Astrocyte (in vitro differentiated cells and primary cell): ENCODE data around the gene ZFP36L2. TPM values are rescaled to one million over a fixed set of nuclear protein-coding genes. Genes with fewer than 3 reads are reported as not detected.

ENCODE experiments used
- DNase-seq: peaks from one replicate; pipeline ENCODE4 v3.0.0-alpha.2; 2010; ENCODE audit warnings: low read depth
- FAIRE-seq: peaks from 2 replicates; lab custom pipeline; 2011; peaks lifted over from hg19 to GRCh38; lab: Jason Lieb, UNC
- H2AFZ ChIP-seq: 2 replicates; pipeline ENCODE4 v1.6.0; 2012; ENCODE audit warnings: low read depth, low read length, inconsistent platforms
- H3K27ac ChIP-seq: 2 replicates; pipeline ENCODE4 v1.5.1; 2011; ENCODE audit warnings: low read depth, low read length, inconsistent platforms
- H3K27me3 ChIP-seq: 2 replicates; pipeline ENCODE4 v1.6.0; 2011; ENCODE audit warnings: low read length, inconsistent platforms; ENCODE audit not compliant: insufficient read depth
- H3K36me3 ChIP-seq: 2 replicates; pipeline ENCODE4 v1.5.1; 2011; ENCODE audit warnings: low read length, inconsistent platforms; ENCODE audit not compliant: insufficient read depth
- H3K4me1 ChIP-seq: 2 replicates; pipeline ENCODE4 v1.5.1; 2011; ENCODE audit warnings: low read length, inconsistent platforms; ENCODE audit not compliant: insufficient read depth
- H3K4me2 ChIP-seq: 2 replicates; pipeline ENCODE4 v1.6.0; 2012; ENCODE audit warnings: low read length, inconsistent platforms
- H3K4me3 ChIP-seq: 2 replicates; pipeline ENCODE4 v1.5.1; 2011; ENCODE audit warnings: low read depth, mild to moderate bottlenecking, low read length, inconsistent platforms; ENCODE audit not compliant: insufficient read depth
- H3K79me2 ChIP-seq: 2 replicates; pipeline ENCODE4 v1.6.0; 2012; ENCODE audit warnings: mild to moderate bottlenecking, low read length, inconsistent platforms; ENCODE audit not compliant: insufficient read depth
- H3K9ac ChIP-seq: 2 replicates; pipeline ENCODE4 v1.6.0; 2012; ENCODE audit warnings: mild to moderate bottlenecking, low read length, inconsistent platforms
- H3K9me3 ChIP-seq: 2 replicates; pipeline ENCODE4 v1.5.1; 2012; ENCODE audit warnings: low read depth, mild to moderate bottlenecking, low read length, inconsistent platforms; ENCODE audit not compliant: insufficient read depth
- H4K20me1 ChIP-seq: 2 replicates; pipeline ENCODE4 v1.6.0; 2012; ENCODE audit warnings: low read length, inconsistent platforms; ENCODE audit not compliant: insufficient read depth
- H3K27ac Mint-ChIP-seq: one replicate; pipeline ENCODE4 v1.8.0; 2021; ENCODE audit warnings: mild to moderate bottlenecking, mixed read lengths; ENCODE audit not compliant: unreplicated experiment
- H3K27me3 Mint-ChIP-seq: one replicate; pipeline ENCODE4 v1.8.0; 2021; ENCODE audit warnings: low read depth, mixed read lengths; ENCODE audit not compliant: unreplicated experiment
- H3K36me3 Mint-ChIP-seq: one replicate; pipeline ENCODE4 v1.8.0; 2021; ENCODE audit warnings: low read depth, mixed read lengths; ENCODE audit not compliant: unreplicated experiment
- H3K4me1 Mint-ChIP-seq: one replicate; pipeline ENCODE4 v1.8.0; 2021; ENCODE audit warnings: low read depth, mixed read lengths; ENCODE audit not compliant: unreplicated experiment
- H3K4me3 Mint-ChIP-seq: one replicate; pipeline ENCODE4 v1.8.0; 2021; ENCODE audit warnings: mild to moderate bottlenecking, moderate library complexity, mixed read lengths; ENCODE audit not compliant: unreplicated experiment
- H3K9me3 Mint-ChIP-seq: one replicate; pipeline ENCODE4 v1.8.0; 2021; ENCODE audit warnings: mild to moderate bottlenecking, mixed read lengths; ENCODE audit not compliant: unreplicated experiment
- CTCF ChIP-seq: IDR thresholded peaks from 2 replicates; pipeline ENCODE4 v1.5.1; 2011; ENCODE audit warnings: low read depth, mild to moderate bottlenecking, inconsistent platforms, low read length, moderate library complexity; ENCODE audit not compliant: insufficient read depth
- EZH2 ChIP-seq: IDR thresholded peaks from 2 replicates; pipeline ENCODE4 v1.6.1; 2012; ENCODE audit warnings: mild to moderate bottlenecking, low read length, inconsistent platforms; ENCODE audit not compliant: insufficient read depth
- total RNA-seq: library from RNA; stranded (reverse); gene quantifications from 2 replicates; pipeline ENCODE4 v1.2.1, GENCODE V29; 2021

The ZFP36L2 gene
- total RNA-seq, 1 donor from 2014 or later, result 49.5 TPM

GRCh38 chr2:43217228-43218154 is 8.9 kb downstream of the ZFP36L2 start:
- Mint-ChIP-seq H3K4me3 (no peak overlapping the region), H3K27me3 (peaks cover 4% of the 10 kb centered on the region), H3K4me1 (peaks cover 40% of the 10 kb centered on the region), H3K36me3 (peaks cover 1% of the 10 kb centered on the region), H3K9me3 (no peaks in the 10 kb centered on the region), H3K27ac (peak overlapping the region; percentile 78)
- FAIRE-seq (no peak), DNase-seq (no peak)
- TF ChIP-seq EZH2, result no peak
- TF ChIP-seq CTCF, result no peak
- Histone ChIP-seq H3K27ac (peak overlapping the region; percentile 45), H3K4me2 (peak overlapping the region; percentile 91), H3K36me3 (no peaks in the 10 kb centered on the region), H4K20me1 (no peaks in the 10 kb centered on the region), H2AFZ (no peak overlapping the region), H3K4me3 (no peak overlapping the region), H3K9ac (peak overlapping the region; percentile 38), H3K9me3 (no peaks in the 10 kb centered on the region), H3K27me3 (no peaks in the 10 kb centered on the region), H3K4me1 (peaks cover 47% of the 10 kb centered on the region), H3K79me2 (peaks cover 6% of the 10 kb centered on the region)

- no peak for TF ChIP-seq CTCF
- TF ChIP-seq EZH2, result no peak
- Mint-ChIP-seq H3K36me3 (peaks cover 1% of the 10 kb centered on the region), H3K9me3 (no peaks in the 10 kb centered on the region), H3K27me3 (peaks cover 6% of the 10 kb centered on the region), H3K27ac (no peak overlapping the region), H3K4me3 (no peak overlapping the region), H3K4me1 (peaks cover 31% of the 10 kb centered on the region)
- H3K27ac ChIP-seq, result no peak overlapping the region
- no peak for DNase-seq
- H4K20me1 ChIP-seq, result no peaks in the 10 kb centered on the region
- H2AFZ ChIP-seq, result no peak overlapping the region
- no peak overlapping the region for H3K4me2 ChIP-seq
- no peak for FAIRE-seq
- no peak overlapping the region for H3K4me3 ChIP-seq
- H3K79me2 ChIP-seq, result no peaks in the 10 kb centered on the region
- H3K4me1 ChIP-seq, result peaks cover 39% of the 10 kb centered on the region
- no peak overlapping the region for H3K9ac ChIP-seq
- H3K27me3 ChIP-seq, result no peaks in the 10 kb centered on the region
- H3K36me3 ChIP-seq, result no peaks in the 10 kb centered on the region
- no peaks in the 10 kb centered on the region for H3K9me3 ChIP-seq
Measured at GRCh38 chr2:43216629-43217028, 9.8 kb downstream of the ZFP36L2 start.
